NB4 (cell line): ENCODE data around the gene STT3B.
A peak's percentile ranks its signal among the peaks of the same experiment; 100 is the strongest.

ENCODE experiments used
- DNase-seq: peaks from one replicate; pipeline ENCODE4 v3.0.0; 2010; ENCODE audit warnings: low read depth
- H3K4me3 ChIP-seq: one replicate; pipeline ENCODE4 v1.5.1; 2011; ENCODE audit warnings: mild to moderate bottlenecking, low read depth, low read length, moderate library complexity
- CTCF ChIP-seq: IDR thresholded peaks from one replicate; pipeline ENCODE4 v1.5.1; 2012; ENCODE audit warnings: low read depth, low read length
- MYC ChIP-seq: IDR thresholded peaks from 2 replicates; pipeline ENCODE4 v1.6.1; 2011; ENCODE audit warnings: low read depth, low read length
- POLR2A ChIP-seq: IDR thresholded peaks from 2 replicates; pipeline ENCODE4 v1.6.1; 2011; ENCODE audit warnings: mild to moderate bottlenecking; ENCODE audit not compliant: insufficient read length; ENCODE audit errors: extremely low read depth
- TF ChIP-seq, protein P1 (sequence below): IDR thresholded peaks from 2 replicates; pipeline ENCODE4 v1.6.1; 2011; ENCODE audit warnings: low read depth, low read length

The STT3B gene

GRCh38 chr3:31525532-31525931 lies 7.2 kb upstream of the STT3B start:
- DNase-seq = no peak
- no peak overlapping the region for H3K4me3 ChIP-seq
- TF ChIP-seq, protein P1, sequence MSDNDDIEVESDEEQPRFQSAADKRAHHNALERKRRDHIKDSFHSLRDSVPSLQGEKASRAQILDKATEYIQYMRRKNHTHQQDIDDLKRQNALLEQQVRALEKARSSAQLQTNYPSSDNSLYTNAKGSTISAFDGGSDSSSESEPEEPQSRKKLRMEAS = no peak
- no peak for TF ChIP-seq POLR2A
- no peak for TF ChIP-seq MYC
- TF ChIP-seq CTCF = no peak

GRCh38 chr3:31529421-31529820 lies 3.3 kb upstream of the STT3B start:
- no peak overlapping the region for H3K4me3 ChIP-seq
- peak; percentile 22 for DNase-seq
- TF ChIP-seq CTCF (no peak), POLR2A (no peak), MYC (no peak)
- TF ChIP-seq, protein P1 = no peak

DNA sequence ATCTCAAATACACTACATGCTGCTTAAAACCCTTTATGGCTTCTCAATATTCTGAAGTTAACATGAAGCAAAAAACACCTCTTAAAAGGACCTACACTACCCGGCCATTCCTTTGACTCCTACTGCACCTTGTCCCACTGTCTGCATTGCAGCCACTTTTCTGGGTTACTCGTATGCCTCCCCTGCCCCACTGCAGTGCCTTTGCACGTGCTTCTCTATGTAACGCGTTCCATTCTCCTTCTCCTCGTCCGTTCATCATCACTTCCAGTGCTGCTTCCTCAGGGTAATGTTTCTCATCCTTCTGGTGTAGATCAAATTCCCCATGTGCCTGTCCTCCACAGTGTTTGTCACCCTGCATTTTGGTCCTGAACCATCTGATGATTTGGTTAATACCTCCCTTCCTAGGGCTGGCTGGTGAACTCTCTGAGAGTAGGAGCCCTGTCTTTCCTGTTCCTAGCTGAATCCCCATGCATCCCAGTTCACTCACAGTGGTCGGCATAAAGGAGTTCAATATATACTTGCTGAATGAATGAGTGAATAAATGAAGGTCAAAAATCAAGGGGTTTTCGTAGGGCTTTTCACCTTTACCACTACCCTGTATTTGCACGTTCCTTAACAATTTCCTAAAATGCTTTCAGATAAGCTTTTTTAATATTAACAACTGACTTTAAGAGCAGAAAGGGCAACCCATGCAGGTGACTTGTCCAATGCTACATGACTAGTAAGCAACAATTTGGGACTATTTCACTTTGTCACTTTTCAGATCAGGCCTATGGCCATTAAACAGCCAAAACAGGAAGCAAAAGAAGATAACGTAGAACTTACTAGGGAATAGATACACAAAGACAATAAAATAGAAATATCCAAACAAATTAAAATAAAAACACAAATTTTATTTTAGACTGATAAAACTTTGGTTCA lies 2.4 kb upstream of the STT3B start:
- peak overlapping the region; percentile 98 for H3K4me3 ChIP-seq
- peak; percentile 49 for DNase-seq
- TF ChIP-seq, protein P1 = no peak
- TF ChIP-seq CTCF = no peak
- TF ChIP-seq POLR2A = no peak
- TF ChIP-seq MYC = 0 out of 2 replicates have a peak, but pooled peaks have one; percentile 12

DNA sequence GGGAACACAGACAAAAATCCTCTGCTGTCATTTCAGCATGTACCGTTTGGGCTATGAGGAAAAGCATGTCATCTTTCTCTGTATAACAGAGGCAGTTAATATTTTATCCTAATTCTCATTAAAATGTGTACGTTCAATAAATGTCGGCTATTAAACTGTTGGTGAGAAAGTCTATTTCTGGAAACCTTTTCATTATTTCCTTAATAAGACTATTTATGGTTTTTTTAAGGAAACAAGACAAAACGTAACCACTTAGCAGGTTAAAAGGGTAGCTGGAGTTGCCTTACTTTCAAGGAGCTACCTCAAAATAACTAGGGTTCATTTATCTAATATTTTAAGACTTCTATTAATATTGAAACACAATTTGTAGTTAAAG lies 1.8 kb upstream of the STT3B start:
- H3K4me3 ChIP-seq = peak overlapping the region; percentile 98
- no peak for TF ChIP-seq POLR2A
- TF ChIP-seq MYC = no peak
- TF ChIP-seq, protein P1 = no peak
- no peak for TF ChIP-seq CTCF
- DNase-seq = no peak

GRCh38 chr3:31531452-31531991 lies 1.2 kb upstream of the STT3B start:
- DNase-seq = no peak
- peak overlapping the region; percentile 98 for H3K4me3 ChIP-seq
- TF ChIP-seq, protein P1 = no peak
- TF ChIP-seq MYC (no peak), CTCF (no peak), POLR2A (no peak)
